ENCODE results near the gene DGAT2.

- TF ChIP-seq POLR2A (IDR thresholded peaks at IDR 0.05; ENCODE audit: extremely low read depth, insufficient read length) (no peak), CTCF (IDR thresholded peaks at IDR 0.05; ENCODE audit: low read depth, low read length) (no peak)
Observed at GRCh38 chr11:75800136-75800675, 31.6 kb downstream of the DGAT2 start.
